Peyer's patch (tissue), 4 donors: Measurements from ENCODE around the gene XPC. TPM values are rescaled to one million over a fixed set of nuclear protein-coding genes. Genes with fewer than 3 reads are reported as not detected.
"Not testable (repeated sequence)": the region's sequence is repeated elsewhere in the genome, so short reads cannot be mapped to it uniquely, and the experiment has no call there.

Experiments
- DNase-seq, 3 donors: peaks; one replicate each; pipeline ENCODE4 v3.0.0-alpha.2; 2017 to 2019
- H3K27ac ChIP-seq, 4 donors: fragments of 200-600 bp; sonication (generic); one replicate each; pipeline ENCODE4 v1.5.1; 2016 to 2019
- H3K27me3 ChIP-seq, 2 donors: fragments of 200-600 bp; sonication (generic); one replicate each; pipeline ENCODE4 v1.5.1; 2019
- H3K36me3 ChIP-seq, 3 donors: fragments of 200-600 bp; sonication (generic); one replicate each; pipeline ENCODE4 v1.5.1; 2016 to 2019
- H3K4me1 ChIP-seq, 4 donors: fragments of 200-600 bp; sonication (generic); one replicate each; pipeline ENCODE4 v1.5.1; 2016 to 2019
- H3K4me3 ChIP-seq, 4 donors: fragments of 200-600 bp; sonication (generic); 1 replicate in 3 of 4; 2 replicates in 1 of 4; pipeline ENCODE4 v1.5.1; 2016 to 2019; ENCODE audit warnings: mild to moderate bottlenecking in 1 of 4
- H3K9me3 ChIP-seq, 4 donors: fragments of 200-600 bp; sonication (generic); one replicate each; pipeline ENCODE4 v1.5.1; 2016 to 2019; ENCODE audit warnings: mild to moderate bottlenecking in 1 of 4
- POLR2A ChIP-seq, 2 donors: fragments of 450-650 bp; IDR thresholded peaks; one replicate each; pipeline ENCODE4 v1.5.1; 2017; ENCODE audit warnings: antibody characterized with exemption in 2 of 2, mild to moderate bottlenecking in 2 of 2, moderate library complexity in 2 of 2
- total RNA-seq, 4 donors: library from RNA; depleted of rRNA; stranded (reverse); fragments of >200 nt; gene quantifications; one replicate each; pipeline ENCODE4 v1.1.0, GENCODE V29; 2016
- TF ChIP-seq, protein P1 (sequence below), 6 experiments: fragments of 450-650 bp in 4 of 6; fragments of 200-600 bp in 2 of 6; sonication (generic) in 1 of 6; IDR thresholded peaks; one replicate each; pipeline ENCODE4 v1.5.1; 2017 to 2019; ENCODE audit warnings: antibody characterized with exemption in 6 of 6, mild to moderate bottlenecking in 3 of 6, moderate library complexity in 1 of 6

XPC gene
- 10 to 100 TPM; 46.1 to 88.3 (median 78.6) TPM for total RNA-seq

DNA sequence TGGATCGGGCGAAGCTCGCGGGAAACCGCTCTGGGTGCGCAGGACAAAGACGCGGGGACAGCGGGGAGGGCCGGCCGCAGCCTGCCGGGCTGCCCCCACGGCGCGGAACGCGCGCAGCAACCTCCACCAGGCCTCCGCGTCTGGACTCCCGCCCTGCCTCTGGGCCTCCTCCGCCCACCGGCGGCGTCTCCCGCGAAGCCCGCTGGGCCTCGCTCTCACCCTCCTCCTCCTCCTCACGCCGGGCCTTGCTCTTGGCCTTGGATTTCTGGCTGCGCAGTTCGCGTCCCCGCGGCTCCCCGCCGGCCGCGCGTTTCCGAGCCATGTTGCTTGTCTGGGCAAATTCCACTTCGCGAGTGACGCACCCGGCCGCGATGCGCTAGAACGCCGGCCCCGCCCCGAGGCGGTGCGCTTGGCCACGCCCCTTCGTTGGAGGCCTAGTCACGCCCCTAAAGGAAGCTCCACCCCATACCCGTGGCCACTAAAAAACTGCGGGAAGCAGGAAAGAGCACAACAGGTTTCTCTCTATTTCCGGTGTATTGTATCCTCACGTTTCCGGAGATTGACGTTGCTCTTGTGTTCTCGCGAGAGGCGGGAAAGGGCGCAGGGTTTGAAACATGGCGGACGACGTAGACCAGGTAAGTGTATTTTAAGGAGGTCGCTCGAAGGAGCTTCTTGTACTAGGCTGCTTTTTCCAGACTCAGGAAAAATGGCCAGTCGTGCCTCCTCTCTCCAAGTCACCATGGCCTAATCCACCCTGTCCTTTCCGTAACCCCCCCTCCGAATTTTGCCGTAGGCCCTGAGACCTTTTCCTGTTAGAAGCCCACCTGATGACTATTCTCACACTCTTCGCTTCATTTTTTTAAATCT lies at the start of gene XPC, which contains the start of gene LSM3:
XPC (minus strand) TSS at position 355 of the 867 bp plus-strand sequence; CDS start at position 322, 33 bp downstream.
LSM3 (plus strand) TSS at position 571 of the 867 bp plus-strand sequence; CDS start at position 615, 44 bp downstream.
- Histone ChIP-seq H3K4me3 (peak within 1 kb of the TSS; percentile 74 to 92 (median 84)), H3K36me3 (peaks cover 0 to 18% (median 0%) of the 10 kb centered on the region in 3 donors), H3K4me1 (peaks cover 0 to 39% (median 4%) of the 10 kb centered on the region in 4 donors), H3K9me3 (no peaks in the 10 kb centered on the region), H3K27me3 (no peaks in the 10 kb centered on the region), H3K27ac (peak within 1 kb of the TSS; percentile 95 to 97 (median 96))
- TF ChIP-seq, protein P1, sequence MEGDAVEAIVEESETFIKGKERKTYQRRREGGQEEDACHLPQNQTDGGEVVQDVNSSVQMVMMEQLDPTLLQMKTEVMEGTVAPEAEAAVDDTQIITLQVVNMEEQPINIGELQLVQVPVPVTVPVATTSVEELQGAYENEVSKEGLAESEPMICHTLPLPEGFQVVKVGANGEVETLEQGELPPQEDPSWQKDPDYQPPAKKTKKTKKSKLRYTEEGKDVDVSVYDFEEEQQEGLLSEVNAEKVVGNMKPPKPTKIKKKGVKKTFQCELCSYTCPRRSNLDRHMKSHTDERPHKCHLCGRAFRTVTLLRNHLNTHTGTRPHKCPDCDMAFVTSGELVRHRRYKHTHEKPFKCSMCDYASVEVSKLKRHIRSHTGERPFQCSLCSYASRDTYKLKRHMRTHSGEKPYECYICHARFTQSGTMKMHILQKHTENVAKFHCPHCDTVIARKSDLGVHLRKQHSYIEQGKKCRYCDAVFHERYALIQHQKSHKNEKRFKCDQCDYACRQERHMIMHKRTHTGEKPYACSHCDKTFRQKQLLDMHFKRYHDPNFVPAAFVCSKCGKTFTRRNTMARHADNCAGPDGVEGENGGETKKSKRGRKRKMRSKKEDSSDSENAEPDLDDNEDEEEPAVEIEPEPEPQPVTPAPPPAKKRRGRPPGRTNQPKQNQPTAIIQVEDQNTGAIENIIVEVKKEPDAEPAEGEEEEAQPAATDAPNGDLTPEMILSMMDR (IDR thresholded peaks at IDR 0.05): peak in 2 of 6 experiments; percentile 23
- TF ChIP-seq POLR2A (IDR thresholded peaks at IDR 0.05): peak; percentile 93 to 98
- DNase-seq: peak; percentile 95 to 99 (median 99)

DNA sequence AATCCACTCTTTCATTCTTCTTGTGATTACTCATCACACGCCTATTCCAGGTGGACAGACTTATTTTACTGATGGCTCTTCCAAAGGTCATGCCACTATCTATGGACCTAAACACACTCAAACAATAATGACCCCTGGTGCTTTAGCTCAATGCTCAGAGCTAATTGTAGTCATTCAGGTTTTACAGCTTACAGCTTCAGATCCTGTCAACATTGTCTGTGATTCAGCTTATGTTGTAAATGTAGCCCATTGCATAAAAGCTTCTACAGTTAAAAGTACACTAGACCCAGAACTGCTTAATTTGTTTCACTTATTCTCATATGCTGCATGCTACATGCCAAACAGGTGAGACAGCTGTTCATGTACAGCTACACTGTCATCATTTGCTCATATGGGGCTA lies 49.5 kb upstream of the XPC start:
- Histone ChIP-seq H3K9me3 (no peaks in the 10 kb centered on the region), H3K4me3 (no peak overlapping the region), H3K4me1 (peaks cover 0 to 34% (median 3%) of the 10 kb centered on the region in 4 donors), H3K27ac (peak overlapping the region in 2 of 4 donors; percentile 58 to 74), H3K36me3 (no peaks in the 10 kb centered on the region), H3K27me3 (no peaks in the 10 kb centered on the region)
- DNase-seq: peak in 1 of 3 donors; percentile 42
- TF ChIP-seq POLR2A (IDR thresholded peaks at IDR 0.05): no peak
- TF ChIP-seq, protein P1 (IDR thresholded peaks at IDR 0.05): peak in 1 of 6 experiments; percentile 5

DNA sequence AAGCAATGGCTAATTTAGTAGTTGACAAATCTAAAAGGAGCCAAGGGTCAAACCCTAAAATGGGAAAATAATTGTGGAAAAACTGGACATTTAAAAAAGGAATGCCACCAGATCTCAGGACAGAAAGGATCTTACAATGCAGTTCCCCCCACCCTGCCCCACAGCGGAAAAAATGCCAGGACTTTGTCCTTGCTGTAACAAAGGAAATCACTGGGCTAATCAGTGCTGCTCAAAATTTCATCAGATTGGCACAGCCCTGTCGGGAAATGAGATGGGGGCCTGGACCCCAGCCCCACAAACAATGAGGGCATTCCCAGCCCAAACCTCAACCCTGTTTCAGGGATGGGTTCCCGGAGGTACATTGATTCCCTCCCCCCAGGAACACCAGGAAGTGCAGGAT lies 48.0 kb upstream of the XPC start:
- peak overlapping the region in 1 of 4 donors; percentile 37 for H3K27ac ChIP-seq
- H3K36me3 ChIP-seq, H3K4me3 ChIP-seq, H3K27me3 ChIP-seq, H3K9me3 ChIP-seq: not testable (repeated sequence)
- peak in 1 of 3 donors; percentile 48 for DNase-seq
- peaks cover 0 to 34% (median 3%) of the 10 kb centered on the region in 4 donors for H3K4me1 ChIP-seq

DNA sequence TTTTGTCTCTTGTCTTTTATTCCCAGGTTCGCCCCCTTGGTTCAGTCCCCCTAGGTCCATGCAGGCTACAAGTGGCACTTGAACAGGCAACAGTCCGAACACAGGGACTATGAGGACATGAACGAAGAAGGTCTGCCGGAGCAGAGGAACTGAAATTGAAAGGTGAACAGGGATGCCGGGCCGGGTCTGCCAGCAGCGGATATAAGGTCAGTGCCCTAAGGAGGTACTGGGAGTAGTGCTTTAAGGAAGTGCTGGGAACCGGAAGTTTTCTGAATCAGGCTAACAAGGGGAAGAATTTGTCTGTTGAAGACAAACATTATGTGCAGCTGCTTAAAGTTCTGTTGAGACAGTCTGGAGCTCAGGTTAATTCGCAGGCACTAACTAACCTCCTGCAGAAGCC lies 47.0 kb upstream of the XPC start:
- H3K27me3 ChIP-seq: no peaks in the 10 kb centered on the region
- DNase-seq: peak in 1 of 3 donors; percentile 53
- H3K9me3 ChIP-seq: no peaks in the 10 kb centered on the region
- H3K4me3 ChIP-seq: no peak overlapping the region
- H3K4me1 ChIP-seq: peaks cover 0 to 34% (median 3%) of the 10 kb centered on the region in 4 donors
- no peaks in the 10 kb centered on the region for H3K36me3 ChIP-seq
- TF ChIP-seq, protein P1 (IDR thresholded peaks at IDR 0.05): no peak
- TF ChIP-seq POLR2A (IDR thresholded peaks at IDR 0.05): no peak
- peak overlapping the region in 1 of 4 donors; percentile 32 for H3K27ac ChIP-seq

DNA sequence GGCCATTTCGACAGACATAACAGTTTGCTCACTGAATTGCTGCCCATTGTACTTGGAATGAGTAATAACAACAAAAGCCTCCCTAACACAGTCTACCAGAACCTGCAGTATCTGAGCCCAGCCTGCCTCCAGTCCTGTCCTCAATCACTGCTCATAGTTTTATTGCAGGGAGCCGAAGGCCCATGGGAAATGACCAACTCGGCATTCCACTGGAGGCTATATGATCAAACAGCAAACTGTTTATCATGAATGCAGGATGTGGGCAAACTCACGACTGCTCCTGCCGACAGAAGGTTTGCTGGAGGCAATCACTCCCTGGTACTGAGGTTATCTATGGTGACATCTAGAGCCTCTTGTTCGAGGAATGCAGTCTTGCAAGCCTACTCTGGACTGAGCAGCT lies 46.5 kb upstream of the XPC start:
- peaks cover 0 to 33% (median 3%) of the 10 kb centered on the region in 4 donors for H3K4me1 ChIP-seq
- no peak overlapping the region for H3K4me3 ChIP-seq
- DNase-seq: peak in 1 of 3 donors; percentile 45
- H3K27ac ChIP-seq: peak overlapping the region in 1 of 4 donors; percentile 32
- no peaks in the 10 kb centered on the region for H3K36me3 ChIP-seq
- no peaks in the 10 kb centered on the region for H3K27me3 ChIP-seq
- H3K9me3 ChIP-seq: no peaks in the 10 kb centered on the region
- TF ChIP-seq, protein P1 (IDR thresholded peaks at IDR 0.05): no peak
- TF ChIP-seq POLR2A (IDR thresholded peaks at IDR 0.05): no peak

DNA sequence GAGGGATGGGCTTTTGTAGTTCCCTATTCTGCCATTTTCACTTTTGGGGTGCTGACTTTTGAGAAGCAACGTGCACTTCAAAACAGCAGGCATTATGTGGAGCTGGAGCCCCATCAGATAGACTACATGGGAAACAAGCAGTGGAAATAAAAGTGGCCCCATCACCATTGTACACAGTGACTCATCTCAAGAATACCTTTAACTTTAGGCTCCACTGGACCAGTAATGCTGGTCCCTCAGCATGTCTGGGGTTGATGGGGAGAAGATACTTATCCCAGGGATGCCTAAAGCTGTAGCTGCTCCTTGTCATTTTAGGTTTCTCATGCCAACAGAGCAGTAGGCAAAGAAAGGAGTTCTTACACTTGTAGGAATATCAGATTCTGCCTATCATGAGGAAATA lies 45.2 kb upstream of the XPC start:
- no peaks in the 10 kb centered on the region for H3K36me3 ChIP-seq
- H3K4me1 ChIP-seq: peaks cover 0 to 22% (median 3%) of the 10 kb centered on the region in 4 donors
- TF ChIP-seq, protein P1 (IDR thresholded peaks at IDR 0.05): no peak
- no peak for TF ChIP-seq POLR2A (IDR thresholded peaks at IDR 0.05)
- H3K27me3 ChIP-seq: no peaks in the 10 kb centered on the region
- no peak for DNase-seq
- H3K9me3 ChIP-seq: no peaks in the 10 kb centered on the region
- H3K27ac ChIP-seq: no peak overlapping the region
- H3K4me3 ChIP-seq: no peak overlapping the region
